GM18519 (cell line): ENCODE measurements around the gene INHBC.
"Not testable (repeated sequence)": the region's sequence is repeated elsewhere in the genome, so short reads cannot be mapped to it uniquely, and the experiment has no call there.

ENCODE experiments used
- ATAC-seq: cut with Tn5 transposase; IDR thresholded peaks from one replicate; pipeline ENCODE4 v1.9.1; 2021; ENCODE audit warnings: mild to moderate bottlenecking, moderate library complexity; ENCODE audit not compliant: unreplicated experiment, low FRiP score

INHBC gene

DNA sequence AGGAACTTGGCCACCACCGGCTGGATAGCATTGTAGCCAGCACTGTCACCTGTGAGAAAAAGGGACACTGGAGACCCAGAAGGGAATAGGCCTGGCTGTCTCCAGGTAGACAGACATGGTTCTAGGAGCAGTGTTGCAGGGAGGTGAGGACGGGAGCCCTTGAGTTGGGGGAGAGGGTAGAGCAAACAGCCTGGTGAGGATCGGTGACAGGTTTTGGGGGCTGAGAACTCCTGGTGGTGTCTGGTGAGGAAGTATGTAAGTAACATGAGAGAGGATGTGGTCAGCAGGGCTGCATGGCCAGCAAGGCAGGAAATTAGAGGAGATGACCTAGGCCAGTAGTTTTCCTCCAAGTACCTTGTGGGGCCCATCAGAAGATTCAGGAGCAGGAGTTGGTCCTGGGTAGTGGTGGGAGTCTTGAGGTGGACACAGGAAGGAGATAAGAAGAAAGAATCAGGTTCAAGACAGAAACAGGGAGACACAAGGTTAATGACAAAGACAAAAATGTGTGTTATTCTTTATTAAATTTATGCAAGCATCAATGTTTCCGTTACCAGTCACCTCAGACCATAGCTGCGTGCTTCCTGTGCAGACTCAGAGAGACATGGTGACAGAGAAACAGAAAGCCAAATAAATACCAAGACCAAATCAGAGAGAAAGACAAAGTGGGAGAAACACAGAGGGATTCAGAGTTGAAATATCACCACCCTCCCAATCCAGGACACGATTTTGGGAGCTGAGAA is 45.0 kb downstream of the INHBC start, which contains the start of gene ARHGAP9:
TSS of gene ARHGAP9 (minus strand) at position 491 of the 740 bp plus-strand sequence. CDS start at position 31, 460 bp downstream.
- no peak for ATAC-seq

- ATAC-seq: no peak
These were observed 47.1 kb downstream of the INHBC start for GRCh38 chr12:57481671-57482070.

GRCh38 chr12:57483466-57483865 is 48.9 kb downstream of the INHBC start:
- ATAC-seq: no peak

GRCh38 chr12:57485695-57486094 is 51.1 kb downstream of the INHBC start:
- no peak for ATAC-seq

DNA sequence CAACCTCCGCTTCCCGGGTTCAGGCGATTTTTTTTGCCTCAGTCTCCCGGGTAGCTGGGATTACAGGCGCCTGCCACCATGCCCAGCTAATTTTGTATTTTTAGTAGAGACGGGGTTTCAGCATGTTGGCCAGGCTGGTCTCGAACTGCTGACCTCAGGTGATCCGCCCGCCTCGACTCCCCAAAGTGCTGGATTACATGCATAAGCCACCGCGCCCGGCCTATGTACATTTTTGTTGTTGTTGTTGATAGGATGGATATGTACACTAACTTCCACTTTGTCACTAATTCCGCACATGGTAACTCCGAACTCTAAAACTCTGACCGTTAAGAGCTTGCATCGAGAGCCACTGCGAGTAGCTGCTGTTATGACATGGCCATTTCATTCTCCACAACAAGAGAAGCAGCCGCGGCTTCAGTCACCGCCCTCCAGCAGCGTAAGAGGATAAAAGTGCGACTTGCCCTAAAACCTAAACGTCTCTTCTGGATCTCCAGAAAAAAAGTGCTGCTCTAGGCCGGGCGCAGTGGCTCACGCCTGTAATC is 52.5 kb downstream of the INHBC start:
- no peak for ATAC-seq

- ATAC-seq: peak; percentile 97
These were observed 53.2 kb downstream of the INHBC start, which contains the start of gene MARS1 for GRCh38 chr12:57487597-57488401. TSS of gene MARS1 (plus strand) at chr12:57488068. CDS start at chr12:57488091, 23 bp downstream.

- ATAC-seq: no peak
These were observed 54.0 kb downstream of the INHBC start for GRCh38 chr12:57488402-57489156.

GRCh38 chr12:57489157-57489641 is 54.6 kb downstream of the INHBC start:
- no peak for ATAC-seq

- ATAC-seq: no peak
These were observed 55.5 kb downstream of the INHBC start for GRCh38 chr12:57490126-57490525.

- no peak for ATAC-seq
These were observed 57.1 kb downstream of the INHBC start for GRCh38 chr12:57491393-57492280.

- not testable (repeated sequence) for ATAC-seq
These were observed 60.6 kb downstream of the INHBC start for GRCh38 chr12:57495051-57495701.

- no peak for ATAC-seq
These were observed 62.2 kb downstream of the INHBC start for GRCh38 chr12:57496822-57497221.

DNA sequence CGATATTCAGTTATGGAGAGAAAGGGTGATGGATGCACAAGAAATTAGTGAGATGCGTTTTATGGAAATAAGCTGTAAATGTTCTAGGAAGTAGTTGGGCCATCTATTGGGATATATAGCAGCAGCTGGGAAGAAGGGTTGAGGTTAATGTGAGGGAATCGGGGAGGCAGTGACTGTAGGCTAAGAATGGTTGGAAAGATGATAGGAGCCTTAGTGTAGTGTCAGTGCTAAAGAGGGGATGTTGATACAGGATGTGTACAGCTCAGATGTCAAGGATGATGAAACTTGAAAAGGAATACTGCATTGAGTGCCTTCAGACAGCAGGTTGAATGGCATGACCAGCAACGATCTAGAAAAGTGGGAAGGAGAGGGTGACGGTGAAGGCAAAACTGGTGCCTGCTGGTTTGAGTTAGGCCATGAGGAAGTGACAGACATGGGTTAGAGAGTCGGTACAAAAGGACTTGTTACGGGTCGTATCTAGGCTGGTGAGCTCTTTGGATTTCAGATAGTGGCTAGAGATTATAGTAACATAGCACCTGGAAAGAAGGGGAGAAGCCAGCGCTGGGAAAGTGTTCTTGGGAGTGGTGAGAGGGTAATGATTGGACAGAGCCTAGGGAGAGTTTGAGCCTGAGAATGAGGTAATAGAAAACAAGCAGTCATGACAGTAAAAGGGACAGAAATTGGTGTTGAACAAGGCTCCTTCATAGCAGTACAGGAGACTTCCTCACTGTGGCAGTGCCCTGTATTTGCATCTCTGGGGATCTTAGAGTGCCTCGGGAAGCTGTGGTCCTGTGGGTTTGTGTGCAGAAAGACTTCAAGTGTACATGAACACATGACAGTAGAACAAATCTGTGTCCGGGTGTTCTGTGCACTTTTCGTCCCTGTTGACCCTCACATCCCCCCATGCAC is 62.9 kb downstream of the INHBC start:
- ATAC-seq: no peak

DNA sequence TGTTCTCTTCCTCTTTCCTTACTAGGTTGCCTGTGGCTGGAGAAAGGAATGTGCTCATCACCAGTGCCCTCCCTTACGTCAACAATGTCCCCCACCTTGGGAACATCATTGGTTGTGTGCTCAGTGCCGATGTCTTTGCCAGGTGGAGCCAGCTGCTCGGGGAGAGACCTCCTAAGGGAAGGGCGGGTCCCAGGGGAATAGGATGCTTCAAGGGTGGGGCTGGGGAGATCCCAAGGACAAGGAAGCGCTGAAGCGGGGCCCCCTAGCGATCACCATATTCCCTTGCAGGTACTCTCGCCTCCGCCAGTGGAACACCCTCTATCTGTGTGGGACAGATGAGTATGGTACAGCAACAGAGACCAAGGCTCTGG is 63.5 kb downstream of the INHBC start:
- ATAC-seq: no peak

GRCh38 chr12:57498571-57498970 is 64.0 kb downstream of the INHBC start:
- ATAC-seq: no peak

DNA sequence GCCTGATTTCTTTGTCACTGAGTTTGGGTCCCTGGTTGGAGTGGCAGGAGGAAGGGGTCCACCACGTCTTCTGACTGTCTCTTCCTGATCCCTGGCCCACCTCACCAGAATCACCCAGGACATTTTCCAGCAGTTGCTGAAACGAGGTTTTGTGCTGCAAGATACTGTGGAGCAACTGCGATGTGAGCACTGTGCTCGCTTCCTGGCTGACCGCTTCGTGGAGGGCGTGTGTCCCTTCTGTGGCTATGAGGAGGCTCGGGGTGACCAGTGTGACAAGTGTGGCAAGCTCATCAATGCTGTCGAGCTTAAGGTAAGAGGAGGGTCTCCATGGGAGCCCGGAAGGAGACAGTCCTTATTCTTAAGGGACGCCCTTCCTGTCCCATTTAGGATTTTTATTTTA is 65.6 kb downstream of the INHBC start:
- ATAC-seq: no peak
